Keratinocyte (primary cell): ENCODE measurements around the gene RPS2.
A peak's percentile ranks its signal among the peaks of the same experiment; 100 is the strongest.

Experiments
- CTCF ChIP-seq, 3 experiments: IDR thresholded peaks in 1 of 3; conservative IDR thresholded peaks in 1 of 3; optimal IDR thresholded peaks in 1 of 3; 2 replicates in 2 of 3; 3 replicates in 1 of 3; pipeline versions ENCODE3 to v1.5.1; 2011; ENCODE audit warnings: low read length in 3 of 3, mild to moderate bottlenecking in 3 of 3, moderate library complexity in 2 of 3, control low read depth in 1 of 3, inconsistent platforms in 1 of 3; ENCODE audit not compliant: insufficient read depth in 2 of 3; ENCODE audit errors: extremely low read depth in 1 of 3
- EZH2 ChIP-seq: IDR thresholded peaks from one replicate; pipeline ENCODE4 v1.6.1; 2012; ENCODE audit warnings: inconsistent platforms, mild to moderate bottlenecking, low read length, moderate library complexity

GRCh38 chr16:1941162-1942046 lies 23.2 kb downstream of the RPS2 start:
- TF ChIP-seq CTCF (optimal IDR thresholded peaks at IDR 0.05 in 1 of 3, IDR thresholded peaks at IDR 0.05 in 1 of 3, conservative IDR thresholded peaks at IDR 0.05 in 1 of 3; ENCODE audit: extremely low read depth in 1 of 3, insufficient read depth in 2 of 3, low read length in 3 of 3) (peak; percentile 10 to 62 (median 31)), EZH2 (no peak)
